Common myeloid progenitor, CD34-positive (primary cell): Measurements from ENCODE around the gene GTF2F1.
"Not testable (repeated sequence)": the region's sequence is repeated elsewhere in the genome, so short reads cannot be mapped to it uniquely, and the experiment has no call there.

Experiments
- CTCF ChIA-PET: fragments of 350-600 bp; sonication (Branson Sonifier 250); formaldehyde crosslinking; loops from one replicate; lab custom pipeline; 2021; ENCODE audit warnings: antibody characterized with exemption; lab: Charles Lee
- POLR2A ChIA-PET: fragments of 350-600 bp; sonication (Branson Sonifier 250); formaldehyde crosslinking; loops from one replicate; lab custom pipeline; 2021; ENCODE audit warnings: antibody characterized with exemption; lab: Charles Lee
- DNase-seq, 3 donors: peaks; one replicate each; pipeline versions ENCODE4 v3.0.0 to v3.0.0-alpha.2; 2013
- H3K27ac ChIP-seq, 2 experiments: 1 replicate in 1 of 2; 2 replicates in 1 of 2; pipeline ENCODE4 v1.7.0; 2013; ENCODE audit warnings: inconsistent platforms in 2 of 2, low read length in 2 of 2, mild to moderate bottlenecking in 2 of 2, low read depth in 1 of 2, moderate library complexity in 1 of 2; ENCODE audit not compliant: severe bottlenecking in 2 of 2, insufficient read depth in 1 of 2, poor library complexity in 1 of 2
- H3K27me3 ChIP-seq, 5 experiments: replicated peaks in 2 of 5; 1 replicate in 3 of 5; 2 replicates in 2 of 5; pipeline versions ENCODE4 v1.6.1 to v1.7.0; 2013; ENCODE audit warnings: low read length in 4 of 5, mild to moderate bottlenecking in 2 of 5, moderate library complexity in 2 of 5, inconsistent platforms in 1 of 5; ENCODE audit not compliant: insufficient read depth in 5 of 5, control insufficient read depth in 4 of 5
- H3K36me3 ChIP-seq, 4 experiments: 1 replicate in 2 of 4; 2 replicates in 2 of 4; pipeline versions ENCODE4 v1.6.1 to v1.7.0; 2013; ENCODE audit warnings: low read length in 3 of 4, control low read depth in 1 of 4, mild to moderate bottlenecking in 1 of 4; ENCODE audit not compliant: control insufficient read depth in 4 of 4, insufficient read depth in 4 of 4
- H3K4me1 ChIP-seq, 4 experiments: 1 replicate in 3 of 4; 2 replicates in 1 of 4; pipeline versions ENCODE4 v1.6.1 to v1.7.1; 2013; ENCODE audit warnings: low read length in 3 of 4, mild to moderate bottlenecking in 3 of 4, control low read depth in 1 of 4, inconsistent platforms in 1 of 4, moderate library complexity in 1 of 4; ENCODE audit not compliant: control insufficient read depth in 4 of 4, insufficient read depth in 4 of 4; ENCODE audit errors: control extremely low read depth in 1 of 4
- H3K4me3 ChIP-seq, 7 experiments: 1 replicate in 4 of 7; 2 replicates in 3 of 7; pipeline versions ENCODE4 v1.5.1 to v1.7.0; 2013; ENCODE audit warnings: mild to moderate bottlenecking in 7 of 7, low read length in 6 of 7, moderate library complexity in 6 of 7, inconsistent platforms in 2 of 7, low read depth in 2 of 7, control low read depth in 1 of 7; ENCODE audit not compliant: insufficient read depth in 4 of 7, control insufficient read depth in 1 of 7; ENCODE audit errors: extremely low read depth in 1 of 7
- H3K9me3 ChIP-seq, 5 experiments: 1 replicate in 4 of 5; 2 replicates in 1 of 5; pipeline versions ENCODE4 v1.6.1 to v1.7.1; 2013; ENCODE audit warnings: low read length in 4 of 5, mild to moderate bottlenecking in 2 of 5, inconsistent platforms in 1 of 5, low read depth in 1 of 5, moderate library complexity in 1 of 5; ENCODE audit not compliant: control insufficient read depth in 4 of 5, insufficient read depth in 2 of 5; ENCODE audit errors: control extremely low read depth in 1 of 5
- WGBS: methylation state at CpG from one replicate; pipeline ENCODE4 v1.1.5; 2013; ENCODE audit not compliant: insufficient coverage; 5-methylcytosine and 5-hydroxymethylcytosine counted together

Gene GTF2F1

DNA sequence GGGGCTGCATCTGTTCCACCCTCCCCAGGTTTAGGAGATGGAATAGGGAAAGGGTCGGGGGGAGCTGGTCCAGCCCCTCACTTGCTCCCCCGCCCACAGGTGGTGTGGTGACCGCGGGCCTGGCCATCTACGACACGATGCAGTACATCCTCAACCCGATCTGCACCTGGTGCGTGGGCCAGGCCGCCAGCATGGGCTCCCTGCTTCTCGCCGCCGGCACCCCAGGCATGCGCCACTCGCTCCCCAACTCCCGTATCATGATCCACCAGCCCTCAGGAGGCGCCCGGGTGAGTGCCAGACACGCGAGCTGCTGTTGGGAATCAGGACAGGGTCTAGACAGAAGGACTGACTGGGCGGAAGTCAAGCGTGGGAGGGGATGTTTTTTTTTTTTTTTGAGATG, 28.6 kb downstream of the GTF2F1 start:
- over 99% methylated on average over 21 of the region's 21 CpGs for WGBS
- Histone ChIP-seq H3K27me3 (no peaks in the 10 kb centered on the region), H3K4me3 (no peak overlapping the region), H3K36me3 (peaks cover 18 to 45% (median 30%) of the 10 kb centered on the region in 4 experiments), H3K27ac (no peak overlapping the region), H3K9me3 (no peaks in the 10 kb centered on the region), H3K4me1 (peaks cover 0 to 12% (median 10%) of the 10 kb centered on the region in 4 experiments)
- DNase-seq: no peak
- CTCF ChIA-PET: no interaction called here
- POLR2A ChIA-PET: interaction anchor here (0.6 kb wide), 1 partner anchor 82 kb away, joined by 3 read pairs; no protein-coding TSS in a partner anchor

DNA sequence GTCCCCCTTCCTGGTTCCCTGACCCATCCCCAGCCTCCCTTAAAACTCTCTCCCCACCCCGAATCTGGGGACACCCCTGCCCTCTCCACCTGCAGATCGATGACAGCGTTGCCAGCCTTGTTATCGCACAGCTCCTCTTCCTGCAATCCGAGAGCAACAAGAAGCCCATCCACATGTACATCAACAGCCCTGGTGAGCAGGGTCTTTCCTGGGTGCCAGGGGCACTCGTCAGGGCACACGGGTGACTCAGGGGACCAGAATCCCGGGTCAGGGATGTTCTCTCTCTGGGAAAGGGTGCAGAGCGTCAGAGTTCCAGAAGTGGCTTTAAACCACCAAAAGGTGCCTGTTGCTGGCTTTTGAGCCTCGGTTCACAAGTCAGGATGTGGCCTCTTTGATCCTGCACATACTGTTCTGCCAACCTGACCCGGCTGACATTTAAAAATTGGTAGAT, 30.6 kb downstream of the GTF2F1 start:
- H3K4me3 ChIP-seq: peak overlapping the region in 6 of 7 experiments; percentile 57 to 87 (median 79)
- no peak for DNase-seq
- WGBS: 34% methylated on average over 10 of the region's 11 CpGs
- H3K27me3 ChIP-seq: no peaks in the 10 kb centered on the region
- peaks cover 0 to 12% (median 10%) of the 10 kb centered on the region in 4 experiments for H3K4me1 ChIP-seq
- ChIA-PET POLR2A (no interaction called here), CTCF (no interaction called here)
- H3K27ac ChIP-seq: peak overlapping the region; percentile 58 to 82
- no peaks in the 10 kb centered on the region for H3K9me3 ChIP-seq
- peaks cover 7 to 29% (median 20%) of the 10 kb centered on the region in 4 experiments for H3K36me3 ChIP-seq

DNA sequence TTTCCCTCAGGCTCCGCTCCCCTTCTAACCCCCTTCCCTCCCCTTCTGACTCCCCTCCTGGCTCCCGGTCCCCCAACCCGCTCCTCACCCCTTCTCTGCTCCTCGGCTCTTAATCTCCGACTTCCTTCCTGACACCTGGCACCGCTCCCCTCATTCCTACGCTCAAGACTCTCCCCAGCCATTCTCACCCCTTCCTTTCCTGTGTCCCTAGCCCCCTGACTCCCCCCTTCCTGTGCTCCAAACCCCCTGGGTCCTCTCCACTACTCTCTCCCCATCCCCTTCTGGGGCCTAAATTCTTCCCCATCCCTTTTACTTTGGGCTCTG, 31.0 kb downstream of the GTF2F1 start:
- Histone ChIP-seq H3K36me3 (peaks cover 7 to 26% (median 18%) of the 10 kb centered on the region in 4 experiments), H3K27ac (peak overlapping the region; percentile 58 to 82), H3K27me3 (no peaks in the 10 kb centered on the region), H3K9me3 (no peaks in the 10 kb centered on the region), H3K4me3 (peak overlapping the region; percentile 57 to 87 (median 79)), H3K4me1 (peaks cover 0 to 12% (median 10%) of the 10 kb centered on the region in 4 experiments)
- WGBS: 0% methylated on average over 5 of the region's 7 CpGs
- ChIA-PET CTCF (no interaction called here), POLR2A (no interaction called here)
- no peak for DNase-seq

DNA sequence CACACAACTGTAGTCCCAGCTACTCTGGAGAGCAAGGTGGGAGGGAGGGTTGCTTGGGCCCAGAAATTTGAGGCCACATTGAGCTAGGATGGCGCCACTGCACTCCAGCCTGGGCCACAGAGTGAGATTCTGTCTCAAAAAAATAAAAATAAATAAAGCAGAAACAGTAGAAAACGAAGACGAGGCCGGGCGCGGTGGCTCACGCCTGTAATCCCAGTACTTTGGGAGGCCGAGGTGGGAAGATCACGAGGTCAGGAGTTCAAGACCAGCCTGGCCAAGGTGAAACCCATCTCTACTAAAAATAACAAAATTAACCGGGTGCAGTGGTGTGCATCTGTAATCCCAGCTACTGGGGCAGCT, 32.1 kb downstream of the GTF2F1 start:
- not testable (repeated sequence) for H3K27me3 ChIP-seq, H3K9me3 ChIP-seq, DNase-seq
- ChIA-PET POLR2A (interaction anchor here (0.7 kb wide), 1 partner anchor 11 kb away, joined by 4 read pairs; the partner anchor contains the start of gene ALKBH7), CTCF (interaction anchor here (0.6 to 1.4 kb wide), 3 partner anchors 9 to 531 kb away, joined by 3 read pairs; no protein-coding TSS in a partner anchor)
- WGBS: 86% methylated on average over 1 of the region's 10 CpGs
- H3K4me3 ChIP-seq: peak overlapping the region; percentile 57 to 87 (median 79)
- H3K27ac ChIP-seq: peak overlapping the region in 1 of 2 experiments; percentile 82
- peaks cover 7 to 15% (median 10%) of the 10 kb centered on the region in 4 experiments for H3K36me3 ChIP-seq
- peaks cover 0 to 12% (median 10%) of the 10 kb centered on the region in 4 experiments for H3K4me1 ChIP-seq

DNA sequence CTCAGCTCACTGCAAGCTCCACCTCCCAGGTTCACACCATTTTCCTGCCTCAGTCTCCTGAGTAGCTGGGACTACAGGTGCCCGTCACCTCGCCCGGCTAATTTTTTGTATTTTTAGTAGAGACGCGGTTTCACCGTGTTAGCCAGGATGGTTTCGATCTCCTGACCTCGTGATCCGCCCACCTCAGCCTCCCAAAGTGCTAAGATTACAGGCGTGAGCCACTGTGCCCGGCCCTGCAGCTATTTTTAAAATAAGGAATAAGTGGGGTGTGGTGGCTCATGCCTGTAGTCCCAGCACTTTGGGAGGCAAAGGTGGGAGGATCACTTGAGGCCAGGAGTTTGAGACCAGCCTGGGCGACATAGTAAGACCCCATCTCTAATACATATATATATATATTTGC, 32.5 kb downstream of the GTF2F1 start:
- DNase-seq, H3K4me3 ChIP-seq, POLR2A ChIA-PET, H3K27me3 ChIP-seq, H3K9me3 ChIP-seq, H3K27ac ChIP-seq: not testable (repeated sequence)
- CTCF ChIA-PET: interaction anchor here (0.6 to 1.4 kb wide), 5 partner anchors 10 to 531 kb away, joined by 3 to 4 read pairs (median 3); no protein-coding TSS in a partner anchor
- H3K36me3 ChIP-seq: peaks cover 6 to 13% (median 7%) of the 10 kb centered on the region in 4 experiments
- WGBS: 98% methylated on average over 8 of the region's 12 CpGs
- H3K4me1 ChIP-seq: peaks cover 0 to 12% (median 10%) of the 10 kb centered on the region in 4 experiments

DNA sequence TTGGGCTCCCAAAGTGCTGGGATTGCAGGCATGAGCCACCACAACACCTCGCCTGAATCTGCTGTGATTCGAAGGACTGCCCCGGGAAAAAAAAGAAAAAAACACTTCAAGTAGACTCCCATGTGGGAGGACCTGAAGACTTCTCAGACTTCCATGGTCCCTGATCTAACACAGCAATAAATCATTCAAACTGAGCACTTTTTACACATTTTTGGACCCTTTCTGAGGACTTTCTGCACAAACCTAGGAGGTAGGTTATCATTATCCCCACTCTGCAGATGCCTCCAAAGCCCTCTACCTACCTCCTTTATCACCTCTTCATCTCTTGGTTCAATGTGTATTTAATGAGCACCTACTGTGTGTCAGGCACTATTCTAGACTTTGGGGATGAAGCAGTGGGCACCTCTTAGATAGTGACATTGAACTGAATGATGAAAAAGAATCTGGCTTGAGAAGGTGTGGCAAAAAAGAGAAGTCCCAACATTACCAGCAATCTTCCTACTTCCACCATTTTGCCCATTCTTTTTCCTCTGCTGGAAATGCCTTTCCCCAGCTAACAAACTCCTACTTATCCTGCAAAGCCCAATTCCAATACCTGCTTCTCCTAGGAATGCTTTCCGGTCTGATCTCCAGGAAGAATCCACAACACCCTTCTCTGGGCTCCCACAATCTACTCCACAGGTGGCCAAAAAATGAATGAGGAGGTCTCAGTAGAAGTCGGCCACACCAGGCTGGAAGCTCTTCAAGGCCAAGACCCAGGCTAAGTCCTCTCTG, 33.2 kb downstream of the GTF2F1 start:
- DNase-seq: no peak
- no peak overlapping the region for H3K27ac ChIP-seq
- H3K9me3 ChIP-seq: no peaks in the 10 kb centered on the region
- 100% methylated on average over 1 of the region's 5 CpGs for WGBS
- H3K4me3 ChIP-seq: no peak overlapping the region
- peaks cover 2 to 6% (median 4%) of the 10 kb centered on the region in 4 experiments for H3K36me3 ChIP-seq
- ChIA-PET POLR2A (no interaction called here), CTCF (interaction anchor here (0.7 to 1.4 kb wide), 3 partner anchors 63 to 311 kb away, joined by 3 to 4 read pairs (median 3); no protein-coding TSS in a partner anchor)
- H3K4me1 ChIP-seq: peaks cover 0 to 12% (median 10%) of the 10 kb centered on the region in 4 experiments
- H3K27me3 ChIP-seq: no peaks in the 10 kb centered on the region

DNA sequence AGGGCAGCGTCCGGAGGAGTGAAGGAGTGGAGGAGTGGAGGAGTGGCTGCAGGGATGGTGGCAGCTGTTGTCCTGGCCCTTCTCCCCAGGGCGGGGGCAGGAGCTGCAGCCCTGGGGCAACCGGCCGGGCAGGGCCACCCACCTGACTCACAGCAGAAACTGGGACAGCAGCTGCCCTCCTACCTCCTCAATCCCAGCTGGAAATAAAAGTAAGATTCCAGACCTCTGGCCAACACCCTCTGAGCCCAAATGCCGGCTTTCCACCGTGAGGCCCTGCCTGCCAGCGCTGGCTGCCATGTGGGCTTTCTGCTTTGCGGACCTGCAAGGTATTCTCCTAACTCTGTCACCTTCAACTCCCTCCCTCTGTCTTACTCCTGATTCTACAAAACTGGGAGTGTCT, 35.0 kb downstream of the GTF2F1 start:
- Histone ChIP-seq H3K4me1 (peaks cover 0 to 11% (median 9%) of the 10 kb centered on the region in 4 experiments), H3K4me3 (no peak overlapping the region), H3K9me3 (no peaks in the 10 kb centered on the region), H3K27ac (no peak overlapping the region), H3K36me3 (no peaks in the 10 kb centered on the region), H3K27me3 (no peaks in the 10 kb centered on the region)
- ChIA-PET CTCF (interaction anchor here (0.6 kb wide), 1 partner anchor 122 kb away, joined by 3 read pairs; no protein-coding TSS in a partner anchor), POLR2A (no interaction called here)
- 98% methylated on average over 8 of the region's 9 CpGs for WGBS
- DNase-seq: no peak
